Measurements from ENCODE around the gene AKR7A2.

The AKR7A2 gene

DNA sequence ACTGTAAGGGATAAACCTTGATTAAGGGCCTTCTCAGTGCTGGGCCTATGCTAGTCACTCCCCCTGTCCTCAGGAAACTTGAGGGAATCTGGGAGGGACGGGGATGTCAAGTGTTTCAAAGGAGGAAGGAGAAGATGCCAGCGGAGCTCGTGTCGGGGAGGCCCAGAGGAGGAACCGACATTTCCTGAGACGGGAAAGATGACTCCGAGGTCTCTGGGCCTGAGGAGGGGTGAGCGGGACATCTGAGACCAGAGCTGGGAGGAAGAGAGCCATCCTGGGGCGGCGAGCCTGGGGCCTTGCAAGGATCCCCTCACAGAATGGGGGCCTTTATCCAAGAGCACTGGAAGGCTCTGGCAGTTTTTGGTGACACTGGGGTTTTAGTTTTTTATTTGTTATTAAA lies 10.5 kb upstream of the AKR7A2 start:
- DNase-seq (ENCODE audit: extremely low read depth, low read depth): no peak
- H3K4me3 ChIP-seq (replicated peaks; ENCODE audit: low read depth, low read length): no peak overlapping the region
- TF ChIP-seq, protein P1, sequence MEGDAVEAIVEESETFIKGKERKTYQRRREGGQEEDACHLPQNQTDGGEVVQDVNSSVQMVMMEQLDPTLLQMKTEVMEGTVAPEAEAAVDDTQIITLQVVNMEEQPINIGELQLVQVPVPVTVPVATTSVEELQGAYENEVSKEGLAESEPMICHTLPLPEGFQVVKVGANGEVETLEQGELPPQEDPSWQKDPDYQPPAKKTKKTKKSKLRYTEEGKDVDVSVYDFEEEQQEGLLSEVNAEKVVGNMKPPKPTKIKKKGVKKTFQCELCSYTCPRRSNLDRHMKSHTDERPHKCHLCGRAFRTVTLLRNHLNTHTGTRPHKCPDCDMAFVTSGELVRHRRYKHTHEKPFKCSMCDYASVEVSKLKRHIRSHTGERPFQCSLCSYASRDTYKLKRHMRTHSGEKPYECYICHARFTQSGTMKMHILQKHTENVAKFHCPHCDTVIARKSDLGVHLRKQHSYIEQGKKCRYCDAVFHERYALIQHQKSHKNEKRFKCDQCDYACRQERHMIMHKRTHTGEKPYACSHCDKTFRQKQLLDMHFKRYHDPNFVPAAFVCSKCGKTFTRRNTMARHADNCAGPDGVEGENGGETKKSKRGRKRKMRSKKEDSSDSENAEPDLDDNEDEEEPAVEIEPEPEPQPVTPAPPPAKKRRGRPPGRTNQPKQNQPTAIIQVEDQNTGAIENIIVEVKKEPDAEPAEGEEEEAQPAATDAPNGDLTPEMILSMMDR (IDR thresholded peaks at IDR 0.05; ENCODE audit: low read depth, low read length, missing control alignments): no peak

DNA sequence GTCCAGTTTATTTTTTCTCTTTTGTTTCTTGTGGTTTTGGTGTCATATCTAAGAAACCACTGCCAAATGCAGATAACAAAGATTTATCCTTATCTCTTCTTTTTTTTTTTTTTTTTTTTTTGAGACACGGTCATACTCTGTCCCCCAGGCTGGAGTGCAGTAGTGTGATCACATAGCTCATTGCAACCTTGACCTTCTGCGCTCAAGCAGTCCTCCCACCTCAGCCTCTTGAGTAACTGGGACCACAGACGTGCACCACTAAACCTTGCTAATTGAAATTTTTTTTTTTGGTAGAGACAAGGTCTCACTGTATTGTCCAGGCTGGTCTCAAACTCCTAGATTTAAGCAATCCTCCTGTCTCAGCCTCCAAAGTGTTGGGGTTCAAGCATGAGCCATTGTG lies 9.1 kb upstream of the AKR7A2 start:
- H3K4me3 ChIP-seq (replicated peaks; ENCODE audit: low read depth, low read length): no peak overlapping the region
- TF ChIP-seq, protein P1 (IDR thresholded peaks at IDR 0.05; ENCODE audit: low read depth, low read length, missing control alignments): no peak
- DNase-seq (ENCODE audit: extremely low read depth, low read depth): no peak

DNA sequence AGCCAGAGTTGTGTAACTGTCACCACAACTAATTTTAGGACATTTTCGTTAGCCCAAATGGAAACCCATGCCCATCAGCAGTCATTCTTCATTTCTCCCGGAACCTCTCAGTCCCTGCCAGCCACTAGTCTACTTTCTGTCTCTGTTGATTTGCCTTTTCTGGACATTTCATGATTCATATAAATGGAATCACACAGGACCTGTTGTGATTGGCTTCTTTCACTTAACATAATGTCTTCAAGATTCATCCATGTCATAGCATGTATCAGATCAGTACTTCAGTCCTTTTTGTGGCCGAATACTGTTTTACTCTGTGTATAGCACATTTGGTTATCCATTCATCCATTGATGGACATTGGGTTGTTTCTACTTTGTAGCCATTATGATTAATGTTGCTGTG lies 7.3 kb upstream of the AKR7A2 start:
- no peak overlapping the region for H3K4me3 ChIP-seq (replicated peaks; ENCODE audit: low read depth, low read length)
- TF ChIP-seq, protein P1 (IDR thresholded peaks at IDR 0.05; ENCODE audit: low read depth, low read length, missing control alignments): no peak
- no peak for DNase-seq (ENCODE audit: extremely low read depth, low read depth)

- no peak overlapping the region for H3K4me3 ChIP-seq (replicated peaks; ENCODE audit: low read depth, low read length)
- no peak for DNase-seq (ENCODE audit: extremely low read depth, low read depth)
- TF ChIP-seq, protein P1 (IDR thresholded peaks at IDR 0.05; ENCODE audit: low read depth, low read length, missing control alignments): no peak
Observed at GRCh38 chr1:19317126-19317910, 5.4 kb upstream of the AKR7A2 start.

DNA sequence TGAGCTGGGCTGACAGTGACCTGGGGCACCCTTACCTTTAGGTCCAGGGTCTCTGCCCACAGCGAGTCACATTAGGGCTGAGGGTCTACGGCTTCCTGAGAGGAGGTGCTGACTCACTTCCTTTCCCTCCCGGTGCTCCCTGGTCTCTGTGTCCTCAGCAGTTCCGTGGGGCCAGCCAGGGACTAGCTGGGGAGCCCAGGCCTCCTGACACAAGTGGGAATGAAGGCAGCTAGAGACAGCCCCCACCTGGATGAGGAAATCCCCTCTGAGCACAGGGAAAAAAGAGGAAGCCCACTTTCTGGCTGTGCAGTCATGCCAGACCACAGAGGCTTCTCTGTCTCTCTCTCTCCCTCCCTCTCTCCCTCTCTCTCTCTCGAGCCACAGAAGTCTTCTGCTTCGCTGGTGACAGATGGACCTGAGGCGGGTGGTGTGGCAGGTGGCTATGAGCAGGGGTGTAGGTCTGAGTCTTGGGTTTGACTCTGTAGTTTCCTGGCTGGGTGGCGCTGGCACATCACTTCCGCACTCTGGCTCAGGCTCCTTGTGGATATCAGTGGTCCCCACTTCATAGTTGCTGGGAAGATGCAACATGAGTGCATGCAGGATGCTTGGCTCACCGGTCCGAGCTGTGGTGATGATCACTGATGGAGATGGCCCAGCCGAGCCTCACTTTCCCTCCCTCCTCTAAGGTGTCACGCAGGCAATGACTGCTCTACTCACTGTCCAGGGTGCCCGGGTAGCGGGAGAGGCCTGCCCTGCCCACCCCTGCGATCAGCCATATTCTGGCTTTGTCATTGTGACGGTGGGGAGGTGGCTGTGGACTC lies 3.6 kb upstream of the AKR7A2 start:
- no peak overlapping the region for H3K4me3 ChIP-seq (replicated peaks; ENCODE audit: low read depth, low read length)
- TF ChIP-seq, protein P1 (IDR thresholded peaks at IDR 0.05; ENCODE audit: low read depth, low read length, missing control alignments): no peak
- no peak for DNase-seq (ENCODE audit: extremely low read depth, low read depth)

DNA sequence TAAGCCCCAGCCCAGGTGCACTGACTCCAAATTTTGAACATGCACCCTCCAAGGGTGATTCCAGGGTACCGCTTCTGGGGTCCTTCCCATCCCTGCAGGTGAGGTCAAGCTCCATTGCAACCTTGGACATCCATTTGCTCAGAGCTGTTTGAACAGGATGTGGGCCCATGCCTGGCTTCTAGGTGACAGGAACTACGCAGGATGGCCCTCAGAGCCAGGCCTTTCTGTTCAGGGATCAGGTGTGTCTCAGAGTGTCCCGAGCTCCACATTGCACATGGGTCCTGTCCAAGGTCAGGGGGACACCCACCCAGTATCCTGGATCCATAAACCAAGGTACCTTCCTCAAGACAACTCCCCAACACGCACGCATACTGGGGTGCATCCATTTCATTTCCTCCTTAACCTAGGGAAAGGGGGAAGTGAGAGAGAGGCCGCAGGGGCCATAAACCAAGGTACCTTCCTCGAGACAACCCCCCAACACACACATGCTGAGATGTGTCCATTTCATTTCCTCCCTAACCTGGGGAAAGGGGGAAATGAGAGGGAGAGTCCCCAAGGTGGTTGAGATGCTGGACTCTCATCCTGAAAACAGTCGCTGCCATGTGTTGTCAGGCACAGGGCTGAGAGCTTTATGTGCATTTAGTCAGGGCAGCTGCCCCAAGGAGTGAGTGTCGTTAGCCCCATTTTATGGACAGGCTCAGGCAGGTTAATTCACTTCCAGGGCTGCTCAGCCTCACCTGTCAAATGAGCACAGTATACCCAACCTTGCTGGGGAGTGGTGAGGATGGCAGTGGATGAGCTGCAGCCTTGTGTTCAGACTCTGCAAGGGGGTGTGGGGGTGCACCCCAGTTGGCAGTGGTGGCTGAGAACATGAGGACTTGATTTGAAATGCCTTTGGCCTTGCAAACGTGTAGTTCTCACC lies 2.3 kb upstream of the AKR7A2 start:
- TF ChIP-seq, protein P1 (IDR thresholded peaks at IDR 0.05; ENCODE audit: low read depth, low read length, missing control alignments): no peak
- no peak for DNase-seq (ENCODE audit: extremely low read depth, low read depth)
- no peak overlapping the region for H3K4me3 ChIP-seq (replicated peaks; ENCODE audit: low read depth, low read length)

Data from HFF-Myc (cell line).